Spleen (tissue), 11 donors: ENCODE measurements around the gene KLF13. TPM values are rescaled to one million over a fixed set of nuclear protein-coding genes. Genes with fewer than 3 reads are reported as not detected.

Source experiments
- DNase-seq: peaks from one replicate; pipeline ENCODE4 v3.0.0-alpha.2; 2020
- H3K27ac ChIP-seq, 8 donors: fragments of 200-600 bp; sonication (generic) in 7 of 8; 1 replicate in 4 of 8; 2 replicates in 4 of 8; pipeline versions ENCODE4 v1.5.0 to v1.8.0; 2016 to 2021; ENCODE audit warnings: inconsistent platforms in 4 of 8, mild to moderate bottlenecking in 4 of 8, moderate library complexity in 1 of 8
- H3K27me3 ChIP-seq, 7 donors: fragments of 200-600 bp; sonication (generic) in 6 of 7; replicated peaks in 1 of 7; 1 replicate in 4 of 7; 2 replicates in 3 of 7; pipeline versions ENCODE4 v1.5.0 to v1.8.0; 2016 to 2021; ENCODE audit warnings: inconsistent platforms in 3 of 7, mild to moderate bottlenecking in 1 of 7
- H3K36me3 ChIP-seq, 6 donors: fragments of 200-600 bp; sonication (generic) in 5 of 6; 1 replicate in 4 of 6; 2 replicates in 2 of 6; pipeline versions ENCODE4 v1.5.0 to v1.8.0; 2016 to 2021; ENCODE audit warnings: inconsistent platforms in 2 of 6
- H3K4me1 ChIP-seq, 6 donors: fragments of 200-600 bp; sonication (generic) in 5 of 6; 1 replicate in 3 of 6; 2 replicates in 3 of 6; pipeline versions ENCODE4 v1.5.0 to v1.8.0; 2016 to 2021; ENCODE audit warnings: inconsistent platforms in 3 of 6
- H3K4me3 ChIP-seq, 8 donors: fragments of 200-600 bp; sonication (generic) in 7 of 8; 1 replicate in 4 of 8; 2 replicates in 4 of 8; pipeline versions ENCODE4 v1.5.0 to v1.8.0; 2016 to 2021; ENCODE audit warnings: inconsistent platforms in 4 of 8, mild to moderate bottlenecking in 4 of 8, moderate library complexity in 2 of 8
- H3K9me3 ChIP-seq, 8 donors: fragments of 200-600 bp; sonication (generic) in 7 of 8; 1 replicate in 4 of 8; 2 replicates in 4 of 8; pipeline versions ENCODE4 v1.5.0 to v1.8.0; 2016 to 2021; ENCODE audit warnings: inconsistent platforms in 4 of 8
- CTCF ChIP-seq, 11 experiments: fragments of 200-600 bp in 7 of 11; fragments of 450-650 bp in 4 of 11; sonication (generic) in 4 of 11; IDR thresholded peaks in 8 of 11; conservative IDR thresholded peaks in 3 of 11; 1 replicate in 7 of 11; 2 replicates in 4 of 11; pipeline versions ENCODE4 v1.4.0 to v1.8.0; 2016 to 2021; ENCODE audit warnings: antibody characterized with exemption in 11 of 11, inconsistent platforms in 4 of 11, mild to moderate bottlenecking in 1 of 11
- POLR2A ChIP-seq, 3 donors: fragments of 450-650 bp; IDR thresholded peaks; one replicate each; pipeline ENCODE4 v1.5.1; 2017; ENCODE audit warnings: antibody characterized with exemption in 3 of 3, mild to moderate bottlenecking in 1 of 3
- POLR2AphosphoS5 ChIP-seq, 3 donors: sonication (generic); formaldehyde crosslinking; IDR thresholded peaks; one replicate each; pipeline ENCODE4 v1.5.1; 2017; ENCODE audit warnings: antibody characterized with exemption in 3 of 3
- WGBS, 5 donors: extraction: QIAGEN DNeasy Blood & Tissue Kit in 3 of 5; methylation state at CpG; one replicate each; pipeline versions ENCODE4 v1.1.5 to v1.1.7; 2013 to 2018; 5-methylcytosine and 5-hydroxymethylcytosine counted together
- intact Hi-C: fragments of 100-400 bp; cut with DNase I; formaldehyde crosslinking; loops from one replicate; pipeline ENCODE4 v1.15.0; 2023; ENCODE audit warnings: low total_unique reads
- polyA plus RNA-seq, 3 donors: library from polyadenylated mRNA; stranded (reverse); fragments of 200-250 nt; gene quantifications; one replicate each; pipeline ENCODE4 v1.2.1, GENCODE V29; 2013
- total RNA-seq, 7 donors: library from RNA; depleted of rRNA in 3 of 7; stranded (reverse); fragments of >200 nt in 3 of 7; fragmentation: NEBNext Ultra II Directional in 4 of 7; extraction: Animal tissue kit (Norgen Biotek cat#: 25700) in 4 of 7; gene quantifications; one replicate each; pipeline versions ENCODE4 v1.1.0 to v1.2.1, GENCODE V29; 2016 to 2021
- donor health status: healthy with polysubstance abuse.
- donor health status: DM: no; HTN: no; CAD: no; lungs with moderate emphysema.
- donor health status: DM: no; HTN: no; CAD: no.
- donor health status: Bipolar disorder and iron deficiency.
- donor health status: healthy.
- donor health status: DM: no; HTN: no; CAD: no.
- donor health status: DM: yes; HTN: yes; CAD: no.

The KLF13 gene
- total and polyA plus RNA-seq, 10 donors: 21.8 to 111 (median 81.4) TPM

- 95 to 99% (median 97%) methylated on average over 3 of the region's 3 CpGs for WGBS, 5 donors
- Histone ChIP-seq H3K27me3 (no peaks in the 10 kb centered on the region), H3K9me3 (peaks cover 0 to 19% (median 14%) of the 10 kb centered on the region in 8 donors), H3K36me3 (no peaks in the 10 kb centered on the region), H3K27ac (no peak overlapping the region), H3K4me1 (peaks cover 0 to 22% (median 8%) of the 10 kb centered on the region in 6 donors), H3K4me3 (no peak overlapping the region)
- TF ChIP-seq CTCF (IDR thresholded peaks at IDR 0.05 in 8 of 11, conservative IDR thresholded peaks at IDR 0.05 in 3 of 11) (no peak), POLR2A (IDR thresholded peaks at IDR 0.05) (no peak), POLR2AphosphoS5 (IDR thresholded peaks at IDR 0.05) (no peak)
- intact Hi-C loops: no loop called here
- no peak for DNase-seq
Measured at GRCh38 chr15:31408724-31409123, 82.1 kb downstream of the KLF13 start.

GRCh38 chr15:31409171-31409570 lies 82.5 kb downstream of the KLF13 start:
- Histone ChIP-seq H3K27me3 (no peaks in the 10 kb centered on the region), H3K36me3 (no peaks in the 10 kb centered on the region), H3K4me1 (peaks cover 0 to 22% (median 8%) of the 10 kb centered on the region in 6 donors), H3K27ac (no peak overlapping the region), H3K4me3 (no peak overlapping the region), H3K9me3 (peaks cover 0 to 19% (median 14%) of the 10 kb centered on the region in 8 donors)
- TF ChIP-seq CTCF (IDR thresholded peaks at IDR 0.05 in 8 of 11, conservative IDR thresholded peaks at IDR 0.05 in 3 of 11) (no peak), POLR2A (IDR thresholded peaks at IDR 0.05) (no peak), POLR2AphosphoS5 (IDR thresholded peaks at IDR 0.05) (no peak)
- 93 to 100% (median 97%) methylated on average over 2 of the region's 2 CpGs for WGBS, 5 donors
- DNase-seq: no peak
- intact Hi-C loops: no loop called here

GRCh38 chr15:31412824-31413223 lies 86.2 kb downstream of the KLF13 start:
- no peaks in the 10 kb centered on the region for H3K36me3 ChIP-seq
- H3K4me3 ChIP-seq: no peak overlapping the region
- H3K27ac ChIP-seq: no peak overlapping the region
- peaks cover 0 to 19% (median 14%) of the 10 kb centered on the region in 8 donors for H3K9me3 ChIP-seq
- H3K4me1 ChIP-seq: peaks cover 0 to 1% (median 0%) of the 10 kb centered on the region in 6 donors
- intact Hi-C loops: no loop called here
- no peaks in the 10 kb centered on the region for H3K27me3 ChIP-seq
- DNase-seq: no peak
- WGBS, 5 donors: 63 to 86% (median 80%) methylated on average over 2 of the region's 2 CpGs
- no peak for TF ChIP-seq POLR2A (IDR thresholded peaks at IDR 0.05)
- TF ChIP-seq POLR2AphosphoS5 (IDR thresholded peaks at IDR 0.05): no peak
- TF ChIP-seq CTCF (IDR thresholded peaks at IDR 0.05 in 8 of 11, conservative IDR thresholded peaks at IDR 0.05 in 3 of 11): no peak

GRCh38 chr15:31415201-31415600 lies 88.6 kb downstream of the KLF13 start:
- WGBS, 5 donors: 79 to 93% (median 89%) methylated on average over 1 of the region's 1 CpG

More at GRCh38 chr15:31415201-31415600, 88.6 kb downstream of the KLF13 start:
- Histone ChIP-seq H3K4me3 (no peak overlapping the region), H3K9me3 (peaks cover 0 to 17% (median 16%) of the 10 kb centered on the region in 8 donors), H3K4me1 (no peaks in the 10 kb centered on the region), H3K27me3 (no peaks in the 10 kb centered on the region), H3K36me3 (no peaks in the 10 kb centered on the region), H3K27ac (no peak overlapping the region)
- TF ChIP-seq CTCF (IDR thresholded peaks at IDR 0.05 in 8 of 11, conservative IDR thresholded peaks at IDR 0.05 in 3 of 11) (no peak), POLR2AphosphoS5 (IDR thresholded peaks at IDR 0.05) (no peak), POLR2A (IDR thresholded peaks at IDR 0.05) (no peak)
- intact Hi-C loops: no loop called here
- no peak for DNase-seq
